ENCODE results near the gene TET3. TPM values are rescaled to one million over a fixed set of nuclear protein-coding genes. Genes with fewer than 3 reads are reported as not detected.

The TET3 gene
- total RNA-seq, 4 donors from 2014 or later: 1.3 to 12.0 (median 7.8) TPM

DNA sequence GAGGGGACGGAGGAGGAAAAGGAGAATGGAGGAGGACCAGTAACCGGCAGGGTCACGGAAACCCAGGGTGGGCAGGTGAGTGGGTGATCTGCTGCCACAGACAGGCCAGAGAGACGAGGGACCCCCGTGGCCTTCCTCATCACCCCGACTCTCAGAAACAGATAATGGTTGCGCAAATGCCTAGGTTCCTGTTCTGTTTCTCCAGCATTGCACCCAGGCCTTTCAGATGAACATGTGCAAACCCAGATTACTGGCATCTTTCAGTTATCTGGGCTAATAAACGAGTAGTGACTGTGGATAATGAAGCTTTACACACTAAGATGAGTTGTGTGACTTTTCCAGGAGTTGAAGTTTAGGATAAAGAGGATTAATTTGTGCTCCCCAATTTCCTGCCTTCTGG, 46.5 kb downstream of the TET3 start:
- no peaks in the 10 kb centered on the region for H3K9me3 ChIP-seq
- H3K27ac ChIP-seq: no peak overlapping the region
- H3K4me3 ChIP-seq: no peak overlapping the region
- H3K4me1 ChIP-seq: peaks cover 0 to 4% of the 10 kb centered on the region in 2 donors
- H3K27me3 ChIP-seq: no peaks in the 10 kb centered on the region
- H3K36me3 ChIP-seq: no peaks in the 10 kb centered on the region
- no peak for DNase-seq
- intact Hi-C loops (cut with DNase I; ENCODE audit: low total_unique reads): no loop called here
- TF ChIP-seq CTCF (IDR thresholded peaks at IDR 0.05) (no peak), POLR2A (IDR thresholded peaks at IDR 0.05) (no peak)

DNA sequence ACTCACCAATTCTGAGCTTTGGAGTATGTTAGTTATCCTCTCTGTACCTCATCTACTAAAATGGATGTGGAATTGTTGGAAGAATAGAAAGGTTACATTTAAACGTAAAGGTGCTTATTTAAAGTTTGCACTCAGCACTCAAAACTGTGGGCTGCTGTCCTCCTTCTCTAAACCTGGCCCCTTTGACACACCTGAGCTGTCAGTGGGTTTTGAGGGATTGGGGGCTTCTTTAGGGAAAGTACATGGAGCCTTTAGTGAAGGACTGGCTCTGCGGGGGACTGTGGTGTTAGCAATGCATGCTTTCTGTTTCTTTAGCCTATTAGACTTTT, 47.2 kb downstream of the TET3 start:
- peaks cover 0 to 4% of the 10 kb centered on the region in 2 donors for H3K4me1 ChIP-seq
- intact Hi-C loops (cut with DNase I; ENCODE audit: low total_unique reads): no loop called here
- no peak overlapping the region for H3K4me3 ChIP-seq
- no peaks in the 10 kb centered on the region for H3K27me3 ChIP-seq
- H3K9me3 ChIP-seq: no peaks in the 10 kb centered on the region
- H3K27ac ChIP-seq: no peak overlapping the region
- TF ChIP-seq CTCF (IDR thresholded peaks at IDR 0.05) (no peak), POLR2A (IDR thresholded peaks at IDR 0.05) (no peak)
- no peak for DNase-seq
- H3K36me3 ChIP-seq: no peaks in the 10 kb centered on the region

DNA sequence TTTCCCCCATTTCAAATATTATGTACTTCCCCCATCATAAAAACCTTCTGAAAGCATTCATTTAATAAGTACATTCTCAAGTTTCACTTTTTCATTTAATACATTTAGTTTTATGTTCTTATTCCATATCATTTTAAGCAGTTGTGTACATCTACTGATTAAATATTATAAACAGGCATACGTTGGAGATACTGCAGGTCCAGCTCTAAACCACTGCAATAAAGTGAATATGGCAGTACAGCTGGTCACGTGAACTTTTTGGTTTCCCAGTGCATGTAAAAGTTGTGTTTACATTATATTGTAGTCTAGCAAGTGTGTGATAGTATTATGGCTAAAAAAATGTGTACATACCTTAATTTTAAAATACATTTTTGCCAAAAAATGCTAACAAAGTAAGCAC, 48.7 kb downstream of the TET3 start:
- peaks cover 0 to 4% of the 10 kb centered on the region in 2 donors for H3K4me1 ChIP-seq
- intact Hi-C loops (cut with DNase I; ENCODE audit: low total_unique reads): no loop called here

More for the DNA sequence above, 48.7 kb downstream of the TET3 start:
- H3K27me3 ChIP-seq: no peaks in the 10 kb centered on the region
- DNase-seq: no peak
- TF ChIP-seq POLR2A (IDR thresholded peaks at IDR 0.05): no peak
- no peak overlapping the region for H3K27ac ChIP-seq
- no peaks in the 10 kb centered on the region for H3K36me3 ChIP-seq
- H3K4me3 ChIP-seq: no peak overlapping the region
- H3K9me3 ChIP-seq: no peaks in the 10 kb centered on the region

Small RNA genes lying within 50 kb of the gene (small RNA-seq; reads per million reads assigned to genes)
- gene AC110801.1: not detected
- not detected for gene RNA5SP97

Other genes with a start within 250 kb of the TET3 start
- 10 to 100 TPM; 25.4 to 49.6 (median 39.6) TPM for gene TPRKB, start 247.6 kb upstream of the TET3 start, total RNA-seq
- 10 to 100 TPM; 15.1 to 88.5 (median 44.6) TPM for gene DUSP11, start 204.8 kb upstream of the TET3 start, total RNA-seq
- gene C2orf78, start 200.7 kb upstream of the TET3 start, total RNA-seq: not detected
- 100 to 1,000 TPM in 1 of 4 donors, 10 to 100 TPM in 3; 31.8 to 115 (median 43.7) TPM for gene STAMBP, start 155.9 kb upstream of the TET3 start, total RNA-seq
- 1,000 to 10,000 TPM in 1 of 4 donors, 100 to 1,000 TPM in 3; 171 to 1,273 (median 578) TPM for gene ACTG2, start 91.9 kb upstream of the TET3 start, total RNA-seq
- gene DGUOK, start 58.0 kb upstream of the TET3 start, total RNA-seq: 100 to 1,000 TPM in 1 of 4 donors, 10 to 100 TPM in 3; 43.6 to 128 (median 58.6) TPM
- 10 to 100 TPM in 3 of 4 donors, 1 to 10 TPM in 1; 9.1 to 54.4 (median 16.1) TPM for gene BOLA3, start 163.0 kb downstream of the TET3 start, total RNA-seq
- gene MOB1A, start 194.0 kb downstream of the TET3 start, total RNA-seq: 100 to 1,000 TPM in 2 of 4 donors, 10 to 100 TPM in 2; 63.0 to 161 (median 95.3) TPM
- gene MTHFD2, start 213.7 kb downstream of the TET3 start, total RNA-seq: 10 to 100 TPM; 32.0 to 55.5 (median 42.3) TPM

Measured in uterus (tissue), 4 donors.